NCI-H1092 treated with DMSO at 0.1 percent for 48 hours (cell line): ENCODE results near the gene LIPN.

Source experiments
- DNase-seq: peaks from one replicate; lab custom pipeline; 2025; lab: John Stamatoyannopoulos, UW

LIPN gene

DNA sequence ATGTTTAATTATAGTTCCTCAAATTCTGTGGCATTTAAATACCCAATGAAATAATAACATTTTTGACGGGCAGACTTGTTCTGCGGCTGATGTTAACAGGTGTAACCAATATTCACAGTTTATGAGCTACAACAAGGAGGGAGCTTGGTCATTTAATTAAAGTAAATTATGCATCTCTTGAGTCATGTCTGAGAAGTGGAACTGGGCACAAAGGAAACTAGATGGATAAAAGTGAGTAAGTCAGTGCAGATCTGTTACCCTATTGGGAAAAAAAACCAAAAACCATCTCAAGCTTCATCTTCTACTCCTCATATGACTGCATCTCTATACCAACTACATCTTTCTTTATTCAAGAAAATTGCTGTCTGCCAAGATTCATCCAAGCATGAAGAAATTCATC is 67.9 kb downstream of the LIPN start:
- no peak for DNase-seq

GRCh38 chr10:88828310-88828709 is 68.5 kb downstream of the LIPN start:
- DNase-seq: no peak
